Activated gamma-delta T cell treated with anti-CD3 and anti-CD28 coated beads, Interleukin-2, amount 50 U/mL, for 16 hours (primary cell): ENCODE data around the gene RGS19.

Experiments
- DNase-seq: peaks from one replicate; pipeline ENCODE4 v3.0.0-alpha.2; 2020; ENCODE audit warnings: low read depth

Gene RGS19

GRCh38 chr20:64077094-64077493, 2.2 kb downstream of the RGS19 start:
- no peak for DNase-seq

- DNase-seq, result no peak
Observed at GRCh38 chr20:64076061-64076997, 3.0 kb downstream of the RGS19 start.

- no peak for DNase-seq
Observed at GRCh38 chr20:64075556-64075955, 3.8 kb downstream of the RGS19 start.

GRCh38 chr20:64074963-64075362, 4.4 kb downstream of the RGS19 start:
- no peak for DNase-seq

- DNase-seq, result no peak
Observed at GRCh38 chr20:64074184-64074789, 5.0 kb downstream of the RGS19 start.

- DNase-seq, result no peak
Observed at GRCh38 chr20:64073476-64074183, 5.7 kb downstream of the RGS19 start.

GRCh38 chr20:64072498-64073063, 6.7 kb downstream of the RGS19 start:
- DNase-seq, result no peak

- no peak for DNase-seq
Observed at GRCh38 chr20:64071341-64072332, 7.7 kb downstream of the RGS19 start.

GRCh38 chr20:64070244-64070993, 8.9 kb downstream of the RGS19 start:
- DNase-seq, result no peak

- DNase-seq, result no peak
Observed at GRCh38 chr20:64069614-64070243, 9.6 kb downstream of the RGS19 start.

GRCh38 chr20:64069209-64069613, 10.1 kb downstream of the RGS19 start:
- DNase-seq, result no peak

- DNase-seq, result no peak
Observed at GRCh38 chr20:64068386-64069208, 10.7 kb downstream of the RGS19 start.

GRCh38 chr20:64067733-64068307, 11.5 kb downstream of the RGS19 start:
- no peak for DNase-seq

- no peak for DNase-seq
Observed at GRCh38 chr20:64067005-64067632, 12.2 kb downstream of the RGS19 start.

GRCh38 chr20:64065974-64066343, 13.4 kb downstream of the RGS19 start:
- DNase-seq, result peak; percentile 28

GRCh38 chr20:64065062-64065973, 14.0 kb downstream of the RGS19 start:
- no peak for DNase-seq

GRCh38 chr20:64064145-64064698, 15.1 kb downstream of the RGS19 start:
- no peak for DNase-seq
